ENCODE results near the gene OR13J1. TPM values are rescaled to one million over a fixed set of nuclear protein-coding genes. Genes with fewer than 3 reads are reported as not detected.

Gene OR13J1
- total RNA-seq, 1 donor from 2014 or later: not detected

- H3K27ac Mint-ChIP-seq: no peak overlapping the region
- H3K4me1 Mint-ChIP-seq: no peaks in the 10 kb centered on the region
- intact Hi-C loops (cut with micrococcal nuclease): no loop called here
- peaks cover 6% of the 10 kb centered on the region for H3K27me3 Mint-ChIP-seq
- H3K36me3 Mint-ChIP-seq (ENCODE audit: low read depth): no peaks in the 10 kb centered on the region
- H3K9me3 Mint-ChIP-seq: no peaks in the 10 kb centered on the region
- H3K4me3 Mint-ChIP-seq: no peak overlapping the region
- POLR2A ChIA-PET: no interaction called here
- CTCF ChIA-PET: no interaction called here
- no peak for DNase-seq
- no peak for ATAC-seq (ENCODE audit: low read depth)
- TF ChIP-seq, protein P1, sequence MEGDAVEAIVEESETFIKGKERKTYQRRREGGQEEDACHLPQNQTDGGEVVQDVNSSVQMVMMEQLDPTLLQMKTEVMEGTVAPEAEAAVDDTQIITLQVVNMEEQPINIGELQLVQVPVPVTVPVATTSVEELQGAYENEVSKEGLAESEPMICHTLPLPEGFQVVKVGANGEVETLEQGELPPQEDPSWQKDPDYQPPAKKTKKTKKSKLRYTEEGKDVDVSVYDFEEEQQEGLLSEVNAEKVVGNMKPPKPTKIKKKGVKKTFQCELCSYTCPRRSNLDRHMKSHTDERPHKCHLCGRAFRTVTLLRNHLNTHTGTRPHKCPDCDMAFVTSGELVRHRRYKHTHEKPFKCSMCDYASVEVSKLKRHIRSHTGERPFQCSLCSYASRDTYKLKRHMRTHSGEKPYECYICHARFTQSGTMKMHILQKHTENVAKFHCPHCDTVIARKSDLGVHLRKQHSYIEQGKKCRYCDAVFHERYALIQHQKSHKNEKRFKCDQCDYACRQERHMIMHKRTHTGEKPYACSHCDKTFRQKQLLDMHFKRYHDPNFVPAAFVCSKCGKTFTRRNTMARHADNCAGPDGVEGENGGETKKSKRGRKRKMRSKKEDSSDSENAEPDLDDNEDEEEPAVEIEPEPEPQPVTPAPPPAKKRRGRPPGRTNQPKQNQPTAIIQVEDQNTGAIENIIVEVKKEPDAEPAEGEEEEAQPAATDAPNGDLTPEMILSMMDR (IDR thresholded peaks at IDR 0.05): no peak
Observed at GRCh38 chr9:35867538-35867937, 2.7 kb downstream of the OR13J1 start.

DNA sequence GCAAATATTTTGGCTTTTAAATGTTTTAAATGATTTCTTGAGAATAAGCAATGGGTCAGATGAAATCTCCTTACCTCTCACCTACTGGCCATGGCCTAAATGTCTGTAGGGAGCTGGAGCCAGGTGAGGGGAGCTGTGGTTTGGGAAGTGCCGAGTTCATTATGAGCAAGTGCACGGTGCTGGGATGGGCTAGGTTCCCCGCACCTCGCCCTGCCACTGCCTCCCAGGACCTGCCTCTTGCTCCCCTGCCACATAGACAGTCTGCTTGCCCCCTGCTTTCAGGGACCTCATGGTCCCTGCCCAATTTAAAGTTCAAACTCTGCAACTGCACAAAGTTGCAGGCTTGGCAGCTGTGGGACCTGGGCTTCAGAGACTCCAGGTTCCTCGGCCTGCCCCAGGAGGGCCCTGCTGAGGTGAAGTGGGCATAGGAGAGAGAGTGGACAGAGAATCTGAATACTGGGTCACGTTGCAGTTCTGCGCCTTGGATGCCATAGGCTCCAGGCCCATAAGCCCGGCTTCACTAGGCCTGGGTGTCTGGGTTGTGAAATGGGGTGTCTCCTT lies 5.4 kb downstream of the OR13J1 start:
- ChIA-PET POLR2A (no interaction called here), CTCF (interaction anchor here (1.9 kb wide), 1 partner anchor 17 kb away, joined by 5 read pairs; no protein-coding TSS in a partner anchor)
- no peak for DNase-seq
- no peaks in the 10 kb centered on the region for H3K9me3 Mint-ChIP-seq
- TF ChIP-seq, protein P1 (IDR thresholded peaks at IDR 0.05): no peak
- no peak for ATAC-seq (ENCODE audit: low read depth)
- H3K27ac Mint-ChIP-seq: no peak overlapping the region
- H3K36me3 Mint-ChIP-seq (ENCODE audit: low read depth): no peaks in the 10 kb centered on the region
- intact Hi-C loops (cut with micrococcal nuclease): no loop called here
- H3K4me3 Mint-ChIP-seq: no peak overlapping the region
- no peaks in the 10 kb centered on the region for H3K4me1 Mint-ChIP-seq
- peaks cover 15% of the 10 kb centered on the region for H3K27me3 Mint-ChIP-seq

DNA sequence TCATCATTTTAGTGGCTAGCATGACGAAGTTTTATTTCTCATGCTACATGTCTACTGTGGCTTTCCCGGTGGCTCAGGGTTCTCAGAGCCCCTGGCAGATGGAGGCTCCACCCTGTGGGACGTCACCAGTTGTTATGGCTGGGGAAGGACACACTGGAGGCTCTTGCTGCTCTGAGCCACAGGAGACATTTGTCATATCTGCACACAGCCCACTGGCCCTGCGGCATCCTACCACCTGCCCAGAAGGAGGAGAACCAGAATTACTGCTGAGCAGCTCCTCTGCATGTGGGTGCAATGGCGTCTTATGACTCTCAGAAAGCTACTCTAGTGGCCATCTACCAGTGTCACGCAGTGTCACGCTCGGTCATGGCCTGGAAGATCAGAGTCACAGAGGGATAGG lies 6.6 kb downstream of the OR13J1 start:
- CTCF ChIA-PET: interaction anchor here (1.5 to 1.9 kb wide), 2 partner anchors 19 to 37 kb away, joined by 5 read pairs; no protein-coding TSS in a partner anchor
- DNase-seq (no peak), ATAC-seq (ENCODE audit: low read depth) (no peak)
- Mint-ChIP-seq H3K36me3 (ENCODE audit: low read depth) (no peaks in the 10 kb centered on the region), H3K4me3 (no peak overlapping the region), H3K27me3 (peaks cover 15% of the 10 kb centered on the region), H3K4me1 (peaks cover 3% of the 10 kb centered on the region), H3K27ac (no peak overlapping the region), H3K9me3 (no peaks in the 10 kb centered on the region)
- intact Hi-C loops (cut with micrococcal nuclease): no loop called here
- TF ChIP-seq, protein P1 (IDR thresholded peaks at IDR 0.05): no peak
- POLR2A ChIA-PET: no interaction called here

- Mint-ChIP-seq H3K4me3 (no peak overlapping the region), H3K9me3 (no peaks in the 10 kb centered on the region), H3K36me3 (ENCODE audit: low read depth) (no peaks in the 10 kb centered on the region), H3K27me3 (peaks cover 15% of the 10 kb centered on the region), H3K27ac (no peak overlapping the region), H3K4me1 (peaks cover 3% of the 10 kb centered on the region)
- CTCF ChIA-PET: interaction anchor here (1.0 kb wide), 1 partner anchor 20 kb away, joined by 4 read pairs; no protein-coding TSS in a partner anchor
- no peak for ATAC-seq (ENCODE audit: low read depth)
- intact Hi-C loops (cut with micrococcal nuclease): no loop called here
- POLR2A ChIA-PET: no interaction called here
- TF ChIP-seq, protein P1 (IDR thresholded peaks at IDR 0.05): no peak
- DNase-seq: no peak
Observed at GRCh38 chr9:35862328-35862727, 7.9 kb downstream of the OR13J1 start.

- no peak for ATAC-seq (ENCODE audit: low read depth)
- intact Hi-C loops (cut with micrococcal nuclease): no loop called here
- H3K4me3 Mint-ChIP-seq: no peak overlapping the region
- ChIA-PET POLR2A (no interaction called here), CTCF (interaction anchor here (1.0 kb wide), 1 partner anchor 20 kb away, joined by 4 read pairs; no protein-coding TSS in a partner anchor)
- H3K36me3 Mint-ChIP-seq (ENCODE audit: low read depth): no peaks in the 10 kb centered on the region
- TF ChIP-seq, protein P1 (IDR thresholded peaks at IDR 0.05): no peak
- H3K27ac Mint-ChIP-seq: no peak overlapping the region
- H3K4me1 Mint-ChIP-seq: peaks cover 3% of the 10 kb centered on the region
- no peak for DNase-seq
- H3K27me3 Mint-ChIP-seq: peaks cover 15% of the 10 kb centered on the region
- H3K9me3 Mint-ChIP-seq: no peaks in the 10 kb centered on the region
Observed at GRCh38 chr9:35861161-35861897, 8.9 kb downstream of the OR13J1 start.
